GM18526 (cell line): ENCODE results near the gene FAM163B.

Source experiments
- POLR2A ChIP-seq: IDR thresholded peaks from 3 replicates; pipeline ENCODE4 v1.6.1; 2011; ENCODE audit not compliant: insufficient read length; ENCODE audit errors: extremely low read depth

Gene FAM163B

GRCh38 chr9:133642708-133643361 is 33.6 kb upstream of the FAM163B start:
- no peak for TF ChIP-seq POLR2A

- no peak for TF ChIP-seq POLR2A
Measured at GRCh38 chr9:133641861-133642595, 32.8 kb upstream of the FAM163B start.

GRCh38 chr9:133641396-133641655 is 32.1 kb upstream of the FAM163B start:
- TF ChIP-seq POLR2A: no peak

DNA sequence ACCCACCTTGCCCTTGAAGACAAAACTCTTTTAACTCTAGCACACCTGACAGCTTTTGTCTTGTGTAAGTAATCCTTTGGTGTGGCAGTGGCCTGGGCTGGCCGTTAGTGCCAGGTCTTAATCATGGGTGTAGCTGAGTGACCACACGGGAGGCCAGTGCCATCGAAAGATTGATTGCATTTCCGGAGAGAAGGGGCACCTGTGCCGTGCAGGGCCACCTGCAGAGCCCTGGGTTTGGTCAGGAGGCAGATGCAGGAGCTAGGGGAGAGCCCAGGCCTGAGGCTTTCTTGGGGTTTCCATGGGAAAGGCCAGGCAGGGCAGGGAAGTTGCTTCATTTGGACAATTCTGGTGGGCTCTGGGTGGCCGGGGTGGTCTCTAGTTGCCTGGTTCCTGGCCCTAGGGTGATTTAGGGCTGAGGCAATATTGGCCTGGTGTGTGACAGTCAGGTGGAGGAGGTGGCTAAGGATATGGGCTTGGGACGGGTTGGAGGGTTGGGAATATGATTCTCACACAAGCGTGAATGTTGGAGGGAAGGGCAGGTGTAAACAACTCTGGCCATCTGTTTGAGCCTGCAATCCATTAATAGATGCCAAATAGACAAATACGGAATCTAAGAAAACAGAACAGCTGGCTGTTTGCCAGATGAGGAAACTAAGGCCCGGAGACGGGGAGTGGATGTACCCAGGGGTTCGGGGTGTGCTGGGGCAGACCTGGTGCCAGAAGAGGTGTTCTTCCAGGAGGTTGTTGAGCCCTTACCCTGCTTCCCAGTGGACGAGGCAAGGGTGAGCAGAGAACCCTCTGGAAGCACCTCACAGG is 31.6 kb upstream of the FAM163B start:
- no peak for TF ChIP-seq POLR2A

DNA sequence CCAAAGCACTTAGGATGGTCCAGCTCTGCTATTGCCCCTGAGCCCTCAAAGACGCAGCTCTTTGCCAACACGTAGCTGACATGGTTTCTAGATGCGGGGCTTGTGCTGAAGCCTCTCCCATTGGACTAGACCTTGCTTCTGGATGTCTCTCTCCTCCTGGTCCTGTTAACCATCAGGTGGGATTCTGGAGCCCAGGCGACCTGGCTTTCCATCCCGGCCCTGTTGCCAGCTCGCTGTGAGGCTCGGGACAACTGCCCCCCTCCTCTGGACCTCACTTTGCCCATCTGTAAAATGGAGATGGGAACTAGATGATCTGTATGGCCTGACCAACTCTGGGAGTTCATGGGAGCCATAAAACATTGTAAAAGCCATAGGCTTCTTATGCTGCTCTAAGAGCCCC is 31.0 kb upstream of the FAM163B start:
- no peak for TF ChIP-seq POLR2A

- no peak for TF ChIP-seq POLR2A
Measured at GRCh38 chr9:133639613-133640012, 30.4 kb upstream of the FAM163B start.

GRCh38 chr9:133638711-133639110 is 29.5 kb upstream of the FAM163B start:
- no peak for TF ChIP-seq POLR2A

DNA sequence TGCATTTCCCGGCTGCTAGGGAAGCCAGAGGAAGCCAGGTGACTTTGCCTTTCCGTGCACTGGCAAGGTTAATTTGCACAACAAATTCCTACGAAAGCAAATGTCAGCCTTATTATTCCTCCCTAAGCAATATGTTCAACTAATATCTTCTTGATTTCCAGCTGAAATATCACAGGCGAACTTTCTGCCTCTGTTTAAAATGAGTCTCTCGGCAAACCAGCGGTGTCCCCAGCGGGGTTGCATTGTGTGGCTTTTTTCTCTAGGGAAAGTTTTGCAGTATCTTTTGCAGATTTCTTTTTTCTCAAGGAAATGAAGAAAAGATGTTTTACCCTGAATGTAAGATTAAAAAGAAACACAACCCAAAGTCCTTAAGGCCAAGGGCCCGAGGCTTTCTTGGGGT is 28.9 kb upstream of the FAM163B start:
- no peak for TF ChIP-seq POLR2A

- TF ChIP-seq POLR2A: no peak
Measured at GRCh38 chr9:133637451-133638055, 28.4 kb upstream of the FAM163B start.

GRCh38 chr9:133636902-133637301 is 27.7 kb upstream of the FAM163B start:
- TF ChIP-seq POLR2A: no peak

DNA sequence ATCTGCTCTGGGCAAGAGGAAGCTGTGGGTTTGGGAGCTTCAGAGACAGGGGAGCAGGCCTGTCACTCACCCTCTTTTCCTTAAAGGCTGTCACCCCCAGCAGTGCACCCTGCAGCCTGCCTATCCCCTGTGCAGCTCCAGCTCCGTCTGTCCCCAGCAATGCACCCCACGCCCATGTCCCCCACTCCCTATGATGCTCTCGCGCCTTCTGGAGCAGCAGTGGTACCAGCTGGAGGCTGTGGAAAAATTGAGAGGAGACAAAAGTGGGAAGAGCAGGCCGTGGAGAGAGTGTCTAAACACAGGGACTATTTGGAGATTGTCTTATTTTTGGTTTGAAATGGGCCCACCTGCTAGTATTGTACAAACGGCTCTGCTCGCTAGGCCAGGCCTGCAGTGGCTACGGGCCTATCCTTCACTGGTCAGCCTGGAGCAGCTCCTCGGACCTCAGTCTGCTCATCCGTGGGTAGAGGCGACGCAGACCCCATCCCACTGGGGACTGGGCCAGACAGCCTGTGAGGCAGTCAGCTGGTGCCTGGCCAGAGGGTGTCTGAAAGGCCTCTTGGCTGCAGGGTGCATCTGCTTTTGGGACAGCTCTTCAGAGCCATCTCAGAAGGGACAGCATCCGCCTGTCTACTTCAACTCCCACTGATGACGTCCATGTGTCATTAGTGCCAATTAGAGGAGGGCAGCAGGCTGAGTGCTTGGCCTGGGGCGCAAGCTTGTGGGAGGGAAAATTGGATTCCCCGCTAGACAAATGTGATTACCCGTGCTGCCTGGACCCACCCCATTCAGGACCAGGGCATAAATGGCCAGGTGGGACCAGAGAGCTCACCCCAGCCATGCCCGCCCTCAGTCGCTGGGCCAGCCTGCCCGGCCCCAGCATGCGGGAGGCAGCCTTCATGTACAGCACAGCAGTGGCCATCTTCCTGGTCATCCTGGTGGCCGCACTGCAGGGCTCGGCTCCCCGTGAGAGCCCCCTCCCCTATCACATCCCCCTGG is 26.6 kb upstream of the FAM163B start, which contains the start of gene DBH:
Gene DBH, plus strand, starts transcription at position 831 of the 999 bp plus-strand sequence. Its CDS starts 9 bp downstream, at position 840.
- TF ChIP-seq POLR2A: no peak

DNA sequence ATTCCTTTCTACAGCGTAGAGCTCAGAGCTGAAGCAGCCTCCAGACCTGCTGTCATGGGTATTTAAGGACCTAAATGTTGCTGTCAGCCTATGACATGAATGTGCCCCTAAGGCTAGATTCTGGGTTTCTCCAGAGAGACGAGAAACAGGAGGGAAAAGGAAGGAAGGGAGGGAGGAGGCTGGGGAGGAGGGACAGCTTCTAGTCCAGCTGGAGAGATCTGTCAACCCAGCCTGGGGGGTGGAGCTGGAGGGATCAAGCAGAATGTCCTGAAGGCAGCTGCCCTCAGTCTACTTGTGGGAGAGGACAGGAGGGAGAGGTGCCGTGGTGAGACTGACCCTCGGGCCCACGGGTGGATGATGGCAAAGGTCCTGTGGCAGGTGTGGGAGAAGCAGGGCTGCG is 25.9 kb upstream of the FAM163B start:
- TF ChIP-seq POLR2A: no peak

GRCh38 chr9:133634081-133634691 is 25.0 kb upstream of the FAM163B start:
- no peak for TF ChIP-seq POLR2A

DNA sequence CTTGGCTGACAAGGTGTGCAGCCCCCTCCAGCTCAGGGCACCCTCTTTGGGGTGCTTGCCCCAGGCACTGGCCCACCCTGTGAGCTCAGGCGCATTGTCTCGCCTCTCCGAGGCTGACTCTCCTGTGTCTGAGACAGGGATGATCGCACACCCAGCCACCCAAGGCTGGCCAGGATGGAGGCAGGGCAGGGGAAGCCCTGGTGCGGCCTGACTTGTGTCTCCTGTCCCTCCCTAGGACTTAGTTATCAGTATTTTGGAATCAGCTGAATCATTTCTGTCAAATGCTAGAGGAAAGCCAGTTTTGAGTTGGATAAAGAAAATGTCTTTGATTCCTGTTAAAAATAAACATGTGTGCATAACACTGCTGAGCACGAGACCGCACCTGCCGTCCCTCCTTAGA is 24.5 kb upstream of the FAM163B start:
- TF ChIP-seq POLR2A: no peak
